ENCODE data around the gene CCDC33.

DNA sequence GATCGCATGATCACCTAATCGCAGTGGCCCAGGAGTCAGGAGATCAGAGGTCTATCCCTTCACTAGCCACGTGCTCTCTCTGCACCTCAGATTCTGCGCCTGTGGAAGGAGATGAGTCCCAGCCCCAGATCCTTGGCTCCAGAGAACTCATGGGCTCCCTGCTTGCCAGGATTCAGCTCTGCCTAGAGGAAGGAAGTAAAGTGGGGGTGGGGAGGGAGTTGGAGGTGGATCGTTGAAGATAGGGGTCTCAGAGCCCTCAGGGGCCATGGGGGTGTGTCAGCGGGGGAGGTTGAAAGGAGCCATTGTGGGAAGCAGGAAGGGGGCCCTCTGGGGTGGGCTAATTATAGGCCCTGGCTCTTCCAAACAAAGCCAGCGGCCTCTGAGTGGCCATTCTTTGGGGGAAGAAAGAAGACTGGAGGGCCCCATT is 22.3 kb upstream of the CCDC33 start:
- TF ChIP-seq, protein P1, sequence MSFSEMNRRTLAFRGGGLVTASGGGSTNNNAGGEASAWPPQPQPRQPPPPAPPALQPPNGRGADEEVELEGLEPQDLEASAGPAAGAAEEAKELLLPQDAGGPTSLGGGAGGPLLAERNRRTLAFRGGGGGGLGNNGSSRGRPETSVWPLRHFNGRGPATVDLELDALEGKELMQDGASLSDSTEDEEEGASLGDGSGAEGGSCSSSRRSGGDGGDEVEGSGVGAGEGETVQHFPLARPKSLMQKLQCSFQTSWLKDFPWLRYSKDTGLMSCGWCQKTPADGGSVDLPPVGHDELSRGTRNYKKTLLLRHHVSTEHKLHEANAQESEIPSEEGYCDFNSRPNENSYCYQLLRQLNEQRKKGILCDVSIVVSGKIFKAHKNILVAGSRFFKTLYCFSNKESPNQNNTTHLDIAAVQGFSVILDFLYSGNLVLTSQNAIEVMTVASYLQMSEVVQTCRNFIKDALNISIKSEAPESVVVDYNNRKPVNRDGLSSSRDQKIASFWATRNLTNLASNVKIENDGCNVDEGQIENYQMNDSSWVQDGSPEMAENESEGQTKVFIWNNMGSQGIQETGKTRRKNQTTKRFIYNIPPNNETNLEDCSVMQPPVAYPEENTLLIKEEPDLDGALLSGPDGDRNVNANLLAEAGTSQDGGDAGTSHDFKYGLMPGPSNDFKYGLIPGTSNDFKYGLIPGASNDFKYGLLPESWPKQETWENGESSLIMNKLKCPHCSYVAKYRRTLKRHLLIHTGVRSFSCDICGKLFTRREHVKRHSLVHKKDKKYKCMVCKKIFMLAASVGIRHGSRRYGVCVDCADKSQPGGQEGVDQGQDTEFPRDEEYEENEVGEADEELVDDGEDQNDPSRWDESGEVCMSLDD (tag by site-specific recombination; IDR thresholded peaks at IDR 0.05), result no peak
- TF ChIP-seq ZNF600 (tag by site-specific recombination; IDR thresholded peaks at IDR 0.05) (no peak), ZBTB11 (tag by site-specific recombination; conservative IDR thresholded peaks at IDR 0.05; ENCODE audit: low read depth) (no peak)
